Mucosa of descending colon (tissue), 3 donors: Measurements from ENCODE around the gene STYK1. TPM values are rescaled to one million over a fixed set of nuclear protein-coding genes. Genes with fewer than 3 reads are reported as not detected.

Source experiments
- ATAC-seq: fragments of 200-7000 bp; cut with Tn5 transposase; one replicate; pipeline ENCODE4 v1.9.1; 2020; ENCODE audit warnings: mild to moderate bottlenecking, moderate library complexity
- DNase-seq, 3 donors: peaks; one replicate each; pipeline ENCODE4 v3.0.0-alpha.2; 2020
- H3K36me3 ChIP-seq: fragments of 200-600 bp; one replicate; pipeline ENCODE4 v1.8.0; 2021; ENCODE audit warnings: low read depth, mild to moderate bottlenecking
- H3K4me1 ChIP-seq: fragments of 200-600 bp; one replicate; pipeline ENCODE4 v1.8.0; 2021; ENCODE audit warnings: low read depth, mild to moderate bottlenecking
- H3K4me3 ChIP-seq: fragments of 200-600 bp; one replicate; pipeline ENCODE4 v1.8.0; 2021; ENCODE audit warnings: mild to moderate bottlenecking
- H3K9me3 ChIP-seq: fragments of 200-600 bp; one replicate; pipeline ENCODE4 v1.8.0; 2021; ENCODE audit warnings: mild to moderate bottlenecking
- CTCF ChIP-seq: fragments of 200-600 bp; IDR thresholded peaks from one replicate; pipeline ENCODE4 v1.8.0; 2022; ENCODE audit warnings: antibody characterized with exemption, mild to moderate bottlenecking
- intact Hi-C, 2 donors: fragments of 100-400 bp; cut with DNase I in 1 of 2; cut with micrococcal nuclease in 1 of 2; formaldehyde crosslinking; loops; one replicate each; pipeline versions ENCODE4 v1.11.0 to v1.11.1; 2022; cut with DNase I, micrococcal nuclease
- total RNA-seq, 3 donors: library from RNA; stranded (reverse); fragmentation: NEBNext Ultra II Directional in 2 of 3; extraction: Animal tissue kit (Norgen Biotek cat#: 25700) in 2 of 3; gene quantifications; one replicate each; pipeline versions ENCODE4 v1.2.1 to v1.2.4, GENCODE V29; 2021 to 2023
- donor health status: DM: no; HTN: no; CAD: no; lungs with moderate emphysema.
- donor health status: DM: no; HTN: no; CAD: no.
- donor health status: DM: no; HTN: yes; CAD: no.

Gene STYK1
- total RNA-seq, 3 donors from 2014 or later: 19.9 to 37.6 (median 28.0) TPM

- no peak for ATAC-seq
- Histone ChIP-seq H3K36me3 (no peaks in the 10 kb centered on the region), H3K4me1 (peaks cover 11% of the 10 kb centered on the region), H3K9me3 (no peaks in the 10 kb centered on the region), H3K4me3 (no peak overlapping the region)
- intact Hi-C loops: no loop called here
- no peak for TF ChIP-seq CTCF
- no peak for DNase-seq
Observed at GRCh38 chr12:10607885-10608458, 65.9 kb downstream of the STYK1 start.

GRCh38 chr12:10601860-10602259 lies 72.0 kb downstream of the STYK1 start:
- intact Hi-C loops: no loop called here
- Histone ChIP-seq H3K36me3 (no peaks in the 10 kb centered on the region), H3K9me3 (no peaks in the 10 kb centered on the region), H3K4me3 (no peak overlapping the region), H3K4me1 (no peaks in the 10 kb centered on the region)
- DNase-seq: no peak
- TF ChIP-seq CTCF: no peak
- ATAC-seq: no peak

- intact Hi-C loops: no loop called here
- DNase-seq: no peak
- H3K36me3 ChIP-seq: no peaks in the 10 kb centered on the region
- no peak for ATAC-seq
- no peaks in the 10 kb centered on the region for H3K4me1 ChIP-seq
- H3K4me3 ChIP-seq: no peak overlapping the region
- TF ChIP-seq CTCF: no peak
- no peaks in the 10 kb centered on the region for H3K9me3 ChIP-seq
Observed at GRCh38 chr12:10600988-10601387, 72.9 kb downstream of the STYK1 start.

GRCh38 chr12:10595881-10596280 lies 78.0 kb downstream of the STYK1 start:
- TF ChIP-seq CTCF: no peak
- Histone ChIP-seq H3K4me3 (no peak overlapping the region), H3K4me1 (no peaks in the 10 kb centered on the region), H3K9me3 (no peaks in the 10 kb centered on the region), H3K36me3 (no peaks in the 10 kb centered on the region)
- DNase-seq (no peak), ATAC-seq (no peak)
- intact Hi-C loops: no loop called here

GRCh38 chr12:10590966-10591365 lies 82.9 kb downstream of the STYK1 start:
- no peaks in the 10 kb centered on the region for H3K36me3 ChIP-seq
- DNase-seq (no peak), ATAC-seq (no peak)
- intact Hi-C loops: no loop called here
- no peaks in the 10 kb centered on the region for H3K9me3 ChIP-seq
- H3K4me3 ChIP-seq: no peak overlapping the region
- no peaks in the 10 kb centered on the region for H3K4me1 ChIP-seq
- TF ChIP-seq CTCF: no peak

GRCh38 chr12:10584415-10584814 lies 89.4 kb downstream of the STYK1 start:
- DNase-seq: no peak
- no peak for ATAC-seq
- Histone ChIP-seq H3K9me3 (no peaks in the 10 kb centered on the region), H3K4me1 (no peaks in the 10 kb centered on the region), H3K4me3 (no peak overlapping the region), H3K36me3 (no peaks in the 10 kb centered on the region)
- intact Hi-C loops: no loop called here
- no peak for TF ChIP-seq CTCF
